OCI-LY7 (cell line): ENCODE data around the gene B3GALNT2. TPM values are rescaled to one million over a fixed set of nuclear protein-coding genes. Genes with fewer than 3 reads are reported as not detected.

ENCODE experiments used
- BruUV-seq: library from RNA; stranded (reverse); fragments of 400-500 nt; replicated peaks from 2 replicates; lab custom pipeline; 2021; lab: Mats Ljungman, UMichigan
- CTCF ChIA-PET: fragments of 300-600 bp; sonication (Branson Sonifier 250); formaldehyde crosslinking; loops from one replicate; lab custom pipeline; 2022; ENCODE audit warnings: antibody characterized with exemption; ENCODE audit not compliant: unreplicated experiment; lab: Charles Lee
- POLR2A ChIA-PET: fragments of 300-600 bp; sonication (Branson Sonifier 250); formaldehyde crosslinking; loops from one replicate; lab custom pipeline; 2022; ENCODE audit warnings: antibody characterized with exemption; lab: Charles Lee
- DNase-seq: peaks from one replicate; pipeline ENCODE4 v3.0.0-alpha.2; 2015; ENCODE audit warnings: low spot score
- H2AFZ ChIP-seq: fragments of 200-600 bp; sonication (generic), shearing (Covaris generic); 2 replicates; pipeline ENCODE4 v1.6.1; 2014; ENCODE audit warnings: mild to moderate bottlenecking, antibody characterized with exemption, low read length, moderate library complexity
- H3K27ac ChIP-seq: fragments of 200-600 bp; sonication (generic); 2 replicates; pipeline ENCODE4 v1.5.1; 2014; ENCODE audit warnings: mixed run types, low read depth, mild to moderate bottlenecking, moderate library complexity, low read length, inconsistent platforms; ENCODE audit not compliant: poor library complexity, severe bottlenecking
- H3K36me3 ChIP-seq: fragments of 200-600 bp; sonication (generic); 2 replicates; pipeline ENCODE4 v1.6.1; 2014; ENCODE audit warnings: mild to moderate bottlenecking, antibody characterized with exemption, low read length, moderate library complexity, mixed read lengths; ENCODE audit not compliant: insufficient read depth
- H3K4me1 ChIP-seq: fragments of 200-600 bp; sonication (generic); 2 replicates; pipeline ENCODE4 v1.5.1; 2014; ENCODE audit warnings: mild to moderate bottlenecking, low read length; ENCODE audit not compliant: insufficient read depth, poor library complexity, severe bottlenecking
- H3K4me2 ChIP-seq: fragments of 200-600 bp; sonication (generic); 2 replicates; pipeline ENCODE4 v1.6.1; 2014; ENCODE audit warnings: mild to moderate bottlenecking, low read length
- H3K4me3 ChIP-seq: fragments of 200-600 bp; sonication (generic); 2 replicates; pipeline ENCODE4 v1.5.1; 2014; ENCODE audit warnings: mild to moderate bottlenecking, low read depth, low read length; ENCODE audit not compliant: poor library complexity, severe bottlenecking
- H3K79me2 ChIP-seq: fragments of 200-600 bp; sonication (generic); 2 replicates; pipeline ENCODE4 v1.6.1; 2016; ENCODE audit warnings: low read depth, mild to moderate bottlenecking, low read length, moderate library complexity, mixed read lengths; ENCODE audit not compliant: insufficient read depth
- H3K9me2 ChIP-seq: fragments of 200-600 bp; sonication (generic); 2 replicates; pipeline ENCODE4 v1.6.1; 2016; ENCODE audit warnings: mild to moderate bottlenecking, low read length, mixed read lengths; ENCODE audit not compliant: insufficient read depth
- H3K9me3 ChIP-seq: fragments of 200-600 bp; sonication (generic); 2 replicates; pipeline ENCODE4 v1.6.1; 2014; ENCODE audit warnings: mild to moderate bottlenecking, mixed run types, low read length, mixed read lengths
- H4K20me1 ChIP-seq: fragments of 200-600 bp; sonication (generic); 2 replicates; pipeline ENCODE4 v1.6.1; 2014; ENCODE audit warnings: mild to moderate bottlenecking, antibody characterized with exemption, low read length, moderate library complexity, mixed read lengths; ENCODE audit not compliant: insufficient read depth
- EZH2phosphoT487 ChIP-seq: fragments of 200-600 bp; sonication (generic); IDR thresholded peaks from 2 replicates; pipeline ENCODE4 v1.6.1; 2018; ENCODE audit warnings: low read depth, borderline replicate concordance, mild to moderate bottlenecking, mixed run types, antibody characterized with exemption, low read length, moderate library complexity, mixed read lengths
- intact Hi-C: fragments of 100-400 bp; cut with micrococcal nuclease; formaldehyde crosslinking; loops from one replicate; pipeline ENCODE4 v1.10.0; 2022; ENCODE audit not compliant: unreplicated experiment
- total RNA-seq, 2 experiments: library from RNA; depleted of rRNA in 1 of 2; stranded (reverse); fragments of >200 nt in 1 of 2; shearing (Covaris generic) in 1 of 2; gene quantifications; 2 replicates each; pipeline ENCODE4 v1.2.3, GENCODE V29; 2014 to 2022
- TF ChIP-seq, protein P1 (sequence below): fragments of 200-600 bp; sonication (generic); conservative IDR thresholded peaks from 2 replicates; pipeline ENCODE4 v1.5.1; 2014; ENCODE audit warnings: mild to moderate bottlenecking, antibody characterized with exemption, low read length, moderate library complexity, mixed read lengths

The B3GALNT2 gene
- total RNA-seq, 2 experiments from 2014 or later: 18.6 to 24.3 TPM

DNA sequence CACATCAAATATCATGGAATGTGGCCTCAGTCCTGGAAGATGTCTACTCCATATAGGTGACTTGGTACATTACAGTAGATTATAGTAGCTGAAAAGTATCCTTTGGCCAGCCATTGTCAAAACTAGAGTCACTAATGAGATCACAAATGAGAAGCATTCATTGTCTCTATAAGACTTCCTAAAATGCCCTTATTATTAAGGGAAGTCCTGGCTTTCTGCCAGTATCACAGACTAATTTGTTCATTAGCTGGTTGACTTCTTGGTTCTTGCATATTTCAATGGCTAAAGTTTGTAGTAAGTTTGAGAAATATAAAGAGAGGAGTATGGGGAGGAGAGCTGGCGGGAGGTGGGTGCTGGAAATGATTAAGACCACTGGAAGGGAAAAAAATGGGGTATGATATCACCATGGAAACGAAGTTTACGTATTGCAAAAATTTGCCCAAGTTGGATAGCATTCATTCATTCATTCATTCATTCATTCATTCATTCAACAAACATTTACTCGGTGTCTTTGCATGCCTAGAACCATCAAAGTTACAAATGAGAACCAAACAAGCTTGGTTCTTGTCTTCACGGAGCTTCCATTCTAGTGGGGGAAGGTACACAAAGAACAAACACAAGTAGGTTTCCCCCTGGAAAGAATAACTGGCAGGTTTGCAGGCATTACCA is 11.7 kb upstream of the B3GALNT2 start:
- intact Hi-C loops: no loop called here
- H3K79me2 ChIP-seq: no peaks in the 10 kb centered on the region
- no peak for DNase-seq
- H3K36me3 ChIP-seq: no peaks in the 10 kb centered on the region
- H3K27ac ChIP-seq: no peak overlapping the region
- no peaks in the 10 kb centered on the region for H3K4me1 ChIP-seq
- no peak overlapping the region for H3K4me2 ChIP-seq
- TF ChIP-seq, protein P1, sequence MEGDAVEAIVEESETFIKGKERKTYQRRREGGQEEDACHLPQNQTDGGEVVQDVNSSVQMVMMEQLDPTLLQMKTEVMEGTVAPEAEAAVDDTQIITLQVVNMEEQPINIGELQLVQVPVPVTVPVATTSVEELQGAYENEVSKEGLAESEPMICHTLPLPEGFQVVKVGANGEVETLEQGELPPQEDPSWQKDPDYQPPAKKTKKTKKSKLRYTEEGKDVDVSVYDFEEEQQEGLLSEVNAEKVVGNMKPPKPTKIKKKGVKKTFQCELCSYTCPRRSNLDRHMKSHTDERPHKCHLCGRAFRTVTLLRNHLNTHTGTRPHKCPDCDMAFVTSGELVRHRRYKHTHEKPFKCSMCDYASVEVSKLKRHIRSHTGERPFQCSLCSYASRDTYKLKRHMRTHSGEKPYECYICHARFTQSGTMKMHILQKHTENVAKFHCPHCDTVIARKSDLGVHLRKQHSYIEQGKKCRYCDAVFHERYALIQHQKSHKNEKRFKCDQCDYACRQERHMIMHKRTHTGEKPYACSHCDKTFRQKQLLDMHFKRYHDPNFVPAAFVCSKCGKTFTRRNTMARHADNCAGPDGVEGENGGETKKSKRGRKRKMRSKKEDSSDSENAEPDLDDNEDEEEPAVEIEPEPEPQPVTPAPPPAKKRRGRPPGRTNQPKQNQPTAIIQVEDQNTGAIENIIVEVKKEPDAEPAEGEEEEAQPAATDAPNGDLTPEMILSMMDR: no peak
- TF ChIP-seq EZH2phosphoT487: no peak
- ChIA-PET CTCF (interaction anchor here (0.6 kb wide), 1 partner anchor 360 kb away, joined by 3 read pairs; no protein-coding TSS in a partner anchor), POLR2A (interaction anchor here (0.6 kb wide), 2 partner anchors 103 to 386 kb away, joined by 3 to 4 read pairs; no protein-coding TSS in a partner anchor)
- no peaks in the 10 kb centered on the region for H3K9me2 ChIP-seq
- no peak overlapping the region for H3K4me3 ChIP-seq
- no peak overlapping the region for H2AFZ ChIP-seq
- BruUV-seq: no TSS peak
- no peaks in the 10 kb centered on the region for H4K20me1 ChIP-seq
- no peaks in the 10 kb centered on the region for H3K9me3 ChIP-seq

DNA sequence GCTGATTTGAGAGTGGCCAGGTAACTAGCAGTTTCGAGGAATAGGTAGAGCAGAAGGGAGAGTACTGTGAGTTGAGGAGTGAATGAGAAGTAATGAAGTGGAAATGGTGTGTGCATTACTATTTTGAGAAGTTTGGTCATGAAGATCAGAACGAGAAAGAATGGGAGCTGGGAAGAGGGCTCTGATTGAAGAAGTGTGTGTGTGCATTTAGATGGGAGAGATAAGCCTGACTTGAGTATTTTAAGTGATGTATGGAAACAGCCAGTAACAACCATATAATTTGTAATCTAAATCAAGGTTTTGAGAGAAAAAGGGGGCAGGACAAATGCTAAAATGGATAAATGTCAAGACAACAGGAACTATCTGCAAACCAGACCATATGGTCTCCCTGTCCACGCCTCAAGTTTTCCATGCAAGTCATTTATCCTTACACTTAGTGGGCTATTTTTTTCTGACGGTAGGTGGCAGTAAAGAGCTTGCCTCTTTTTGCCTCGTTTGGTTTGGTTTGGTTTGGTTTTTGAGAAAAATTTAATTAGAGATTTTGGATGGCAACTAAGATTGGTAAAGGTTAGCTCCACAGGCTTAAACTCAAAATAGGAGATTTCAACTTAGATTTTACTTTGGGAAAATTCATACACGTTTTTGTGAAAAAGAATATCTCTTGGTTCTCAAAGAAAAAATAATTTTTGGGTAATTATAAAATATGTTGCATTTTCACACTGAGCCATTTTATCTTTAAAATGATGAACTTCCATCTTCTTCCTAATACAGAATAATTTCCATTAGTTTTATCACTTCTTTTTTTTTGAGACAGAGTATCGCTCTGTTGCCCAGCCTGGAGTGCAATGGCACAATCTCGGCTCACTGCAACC is 9.5 kb upstream of the B3GALNT2 start:
- ChIA-PET CTCF (interaction anchor here (0.6 to 0.9 kb wide), 3 partner anchors 11 to 458 kb away, joined by 3 read pairs; no protein-coding TSS in a partner anchor), POLR2A (interaction anchor here (0.7 kb wide), 1 partner anchor 321 kb away, joined by 3 read pairs; no protein-coding TSS in a partner anchor)
- Histone ChIP-seq H3K4me1 (no peaks in the 10 kb centered on the region), H3K9me2 (no peaks in the 10 kb centered on the region), H4K20me1 (no peaks in the 10 kb centered on the region), H2AFZ (no peak overlapping the region), H3K79me2 (no peaks in the 10 kb centered on the region), H3K36me3 (no peaks in the 10 kb centered on the region), H3K9me3 (no peaks in the 10 kb centered on the region), H3K4me3 (no peak overlapping the region), H3K27ac (no peak overlapping the region), H3K4me2 (no peak overlapping the region)
- intact Hi-C loops: loop anchor here (1.0 kb wide), 2 partner anchors 270 to 458 kb away; no protein-coding TSS in a partner anchor
- peak; percentile 65 for DNase-seq
- TF ChIP-seq EZH2phosphoT487: no peak
- TF ChIP-seq, protein P1: peak; percentile 97
- no TSS peak for BruUV-seq
